ENCODE results near the gene C22orf39.

GRCh38 chr22:19490628-19491230, 43.2 kb upstream of the C22orf39 start:
- no peak for TF ChIP-seq CTCF (IDR thresholded peaks at IDR 0.05)
- TF ChIP-seq POLR2AphosphoS5 (IDR thresholded peaks at IDR 0.05): no peak
- no peak for TF ChIP-seq POLR2A (IDR thresholded peaks at IDR 0.05)
- no peak for TF ChIP-seq EP300 (IDR thresholded peaks at IDR 0.05)
